WTC11 (cell line): ENCODE data around the gene PYM1.

Experiments
- CREB1 ChIP-seq: sonication (generic); formaldehyde crosslinking; IDR thresholded peaks from 2 replicates; pipeline ENCODE4 v1.8.0; 2023; ENCODE audit warnings: mild to moderate bottlenecking, missing genetic modification reagents
- ESRRA ChIP-seq: sonication (generic); formaldehyde crosslinking; IDR thresholded peaks from 2 replicates; pipeline ENCODE4 v1.8.1; 2022; ENCODE audit warnings: mild to moderate bottlenecking, missing genetic modification reagents, borderline replicate concordance

GRCh38 chr12:55925371-55925770 lies 2.3 kb downstream of the PYM1 start:
- TF ChIP-seq CREB1 (no peak), ESRRA (CRISPR knock-in tag) (no peak)
